Measurements from ENCODE around the gene PLSCR1. TPM values are rescaled to one million over a fixed set of nuclear protein-coding genes. Genes with fewer than 3 reads are reported as not detected.
"Not testable (repeated sequence)": the region's sequence is repeated elsewhere in the genome, so short reads cannot be mapped to it uniquely, and the experiment has no call there.

PLSCR1 gene
- total RNA-seq, 2 experiments from 2014 or later: 60.1 to 64.3 TPM

DNA sequence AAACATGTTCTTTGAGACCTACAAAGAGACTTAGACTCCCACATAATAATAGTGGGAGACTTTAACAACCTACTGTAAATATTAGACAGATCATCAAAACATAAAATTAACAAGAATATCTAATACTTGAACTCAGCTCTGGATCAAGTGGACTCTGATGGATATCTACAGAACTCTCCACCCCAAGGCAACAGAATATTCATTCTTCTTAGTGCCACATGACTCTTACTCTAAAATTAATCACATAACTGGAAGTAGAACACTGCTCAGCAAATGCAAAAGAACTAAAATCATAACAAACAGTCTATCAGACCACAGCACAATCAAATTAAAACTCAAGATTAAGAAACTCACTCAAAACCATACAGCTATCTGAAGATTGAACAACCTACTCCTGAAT, 59.1 kb downstream of the PLSCR1 start:
- intact Hi-C loops (cut with micrococcal nuclease): no loop called here
- no peaks in the 10 kb centered on the region for H3K4me1 Mint-ChIP-seq (ENCODE audit: low read depth)
- peaks cover 17% of the 10 kb centered on the region for H3K9me3 Mint-ChIP-seq
- DNase-seq: no peak
- no peaks in the 10 kb centered on the region for H3K36me3 Mint-ChIP-seq (ENCODE audit: low read depth)
- CTCF ChIA-PET: no interaction called here
- peaks cover 12% of the 10 kb centered on the region for H3K27me3 Mint-ChIP-seq (ENCODE audit: low read depth)
- no peak overlapping the region for H3K27ac Mint-ChIP-seq
- no peak overlapping the region for H3K4me3 Mint-ChIP-seq

- Mint-ChIP-seq H3K4me1 (ENCODE audit: low read depth) (no peaks in the 10 kb centered on the region), H3K36me3 (ENCODE audit: low read depth) (no peaks in the 10 kb centered on the region), H3K4me3 (no peak overlapping the region), H3K27me3 (ENCODE audit: low read depth) (peaks cover 9% of the 10 kb centered on the region), H3K27ac (no peak overlapping the region), H3K9me3 (no peaks in the 10 kb centered on the region)
- CTCF ChIA-PET: no interaction called here
- intact Hi-C loops (cut with micrococcal nuclease): no loop called here
- no peak for DNase-seq
These were observed 68.2 kb downstream of the PLSCR1 start for GRCh38 chr3:146476094-146476740.

DNA sequence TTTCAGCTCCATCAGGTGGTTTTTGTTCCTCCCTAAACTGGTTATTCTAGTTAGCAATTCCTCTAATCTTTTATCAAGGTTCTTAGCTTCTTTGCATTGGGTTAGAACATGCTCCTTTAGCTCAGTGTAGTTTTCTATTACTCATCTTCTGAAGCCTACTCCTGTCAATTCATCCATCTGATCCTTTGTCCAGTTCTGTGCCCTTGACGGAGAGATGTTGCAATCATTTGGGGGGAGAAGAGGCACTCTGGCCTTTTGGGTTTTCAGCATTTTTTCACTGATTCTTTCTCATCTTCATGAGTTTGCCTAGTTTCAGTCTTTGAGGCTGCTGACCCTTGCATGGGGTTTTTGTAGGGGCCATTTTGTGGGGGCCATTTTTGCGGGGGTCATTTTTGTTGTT, 69.4 kb downstream of the PLSCR1 start:
- H3K27ac Mint-ChIP-seq: not testable (repeated sequence)

GRCh38 chr3:146473726-146474125, 70.7 kb downstream of the PLSCR1 start:
- DNase-seq: no peak
- Mint-ChIP-seq H3K4me3 (no peak overlapping the region), H3K27ac (no peak overlapping the region), H3K27me3 (ENCODE audit: low read depth) (peaks cover 5% of the 10 kb centered on the region), H3K4me1 (ENCODE audit: low read depth) (no peaks in the 10 kb centered on the region), H3K36me3 (ENCODE audit: low read depth) (no peaks in the 10 kb centered on the region), H3K9me3 (no peaks in the 10 kb centered on the region)
- CTCF ChIA-PET: no interaction called here
- intact Hi-C loops (cut with micrococcal nuclease): no loop called here

More for the DNA sequence above, 69.4 kb downstream of the PLSCR1 start:
- H3K4me3 Mint-ChIP-seq; DNase-seq; intact Hi-C loops (cut with micrococcal nuclease); H3K27me3 Mint-ChIP-seq (ENCODE audit: low read depth); H3K4me1 Mint-ChIP-seq (ENCODE audit: low read depth); H3K36me3 Mint-ChIP-seq (ENCODE audit: low read depth); H3K9me3 Mint-ChIP-seq: not testable (repeated sequence)
- CTCF ChIA-PET: interaction anchor here (0.7 kb wide), 1 partner anchor 1122 kb away, joined by 3 read pairs; no protein-coding TSS in a partner anchor

GRCh38 chr3:146472611-146473010, 71.8 kb downstream of the PLSCR1 start:
- Mint-ChIP-seq H3K36me3 (ENCODE audit: low read depth) (no peaks in the 10 kb centered on the region), H3K27ac (no peak overlapping the region), H3K4me1 (ENCODE audit: low read depth) (peaks cover 2% of the 10 kb centered on the region), H3K9me3 (no peaks in the 10 kb centered on the region), H3K4me3 (no peak overlapping the region), H3K27me3 (ENCODE audit: low read depth) (no peaks in the 10 kb centered on the region)
- intact Hi-C loops (cut with micrococcal nuclease): no loop called here
- no peak for DNase-seq
- CTCF ChIA-PET: no interaction called here

GRCh38 chr3:146471012-146471411, 73.4 kb downstream of the PLSCR1 start:
- H3K9me3 Mint-ChIP-seq: no peaks in the 10 kb centered on the region
- intact Hi-C loops (cut with micrococcal nuclease): no loop called here
- DNase-seq: no peak
- CTCF ChIA-PET: no interaction called here
- H3K36me3 Mint-ChIP-seq (ENCODE audit: low read depth): no peaks in the 10 kb centered on the region
- H3K4me3 Mint-ChIP-seq: no peak overlapping the region
- no peak overlapping the region for H3K27ac Mint-ChIP-seq
- H3K4me1 Mint-ChIP-seq (ENCODE audit: low read depth): peaks cover 2% of the 10 kb centered on the region
- H3K27me3 Mint-ChIP-seq (ENCODE audit: low read depth): no peaks in the 10 kb centered on the region

DNA sequence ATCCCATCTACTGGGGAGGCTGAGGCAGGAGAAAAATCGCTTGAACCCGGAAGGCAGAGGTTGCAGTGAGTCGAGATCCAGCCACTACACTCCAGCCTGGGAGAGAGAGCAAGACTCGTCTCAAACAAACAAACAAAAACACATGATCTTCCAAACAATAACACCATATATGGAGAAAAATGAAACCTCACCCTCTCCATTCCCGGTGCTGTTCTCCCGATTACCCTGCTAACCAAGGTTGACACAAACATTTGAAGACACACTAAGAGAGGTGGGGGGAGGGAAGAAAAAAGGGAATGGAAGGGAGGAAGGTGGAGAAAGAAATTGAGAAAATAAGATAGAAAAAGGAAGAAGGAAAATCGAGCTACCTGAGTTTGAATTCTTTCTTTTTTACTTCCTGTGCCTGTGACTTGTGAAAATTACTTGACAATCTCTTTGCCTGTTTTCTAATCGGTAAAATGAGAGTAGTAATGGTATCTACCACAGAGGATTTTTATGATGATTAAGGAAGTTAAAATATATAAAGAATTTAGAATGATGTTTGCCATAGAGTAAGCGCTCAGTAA, 73.9 kb downstream of the PLSCR1 start:
- Mint-ChIP-seq H3K27ac (no peak overlapping the region), H3K9me3 (no peaks in the 10 kb centered on the region), H3K36me3 (ENCODE audit: low read depth) (no peaks in the 10 kb centered on the region), H3K27me3 (ENCODE audit: low read depth) (no peaks in the 10 kb centered on the region), H3K4me3 (peak overlapping the region; percentile 73), H3K4me1 (ENCODE audit: low read depth) (peaks cover 2% of the 10 kb centered on the region)
- CTCF ChIA-PET: no interaction called here
- intact Hi-C loops (cut with micrococcal nuclease): no loop called here
- DNase-seq: no peak

- intact Hi-C loops (cut with micrococcal nuclease): loop anchor here (1.0 kb wide), 3 partner anchors 29 to 75 kb away; partner anchors contain the start of gene PLSCR1
- peak within 1 kb of the TSS; percentile 78 for H3K27ac Mint-ChIP-seq
- no peaks in the 10 kb centered on the region for H3K9me3 Mint-ChIP-seq
- CTCF ChIA-PET: interaction anchor here (0.6 to 1.0 kb wide), 2 partner anchors 121 to 172 kb away, joined by 3 read pairs; no protein-coding TSS in a partner anchor
- DNase-seq: peak; percentile 81
- peaks cover 2% of the 10 kb centered on the region for H3K4me1 Mint-ChIP-seq (ENCODE audit: low read depth)
- peak within 1 kb of the TSS; percentile 73 for H3K4me3 Mint-ChIP-seq
- no peaks in the 10 kb centered on the region for H3K27me3 Mint-ChIP-seq (ENCODE audit: low read depth)
- no peaks in the 10 kb centered on the region for H3K36me3 Mint-ChIP-seq (ENCODE audit: low read depth)
These were observed 75.0 kb downstream of the PLSCR1 start, which contains the start of gene PLSCR2 for GRCh38 chr3:146469150-146470017. Gene PLSCR2, minus strand, starts transcription at chr3:146469561. Its CDS starts 9,657 bp downstream, at chr3:146459904.

DNA sequence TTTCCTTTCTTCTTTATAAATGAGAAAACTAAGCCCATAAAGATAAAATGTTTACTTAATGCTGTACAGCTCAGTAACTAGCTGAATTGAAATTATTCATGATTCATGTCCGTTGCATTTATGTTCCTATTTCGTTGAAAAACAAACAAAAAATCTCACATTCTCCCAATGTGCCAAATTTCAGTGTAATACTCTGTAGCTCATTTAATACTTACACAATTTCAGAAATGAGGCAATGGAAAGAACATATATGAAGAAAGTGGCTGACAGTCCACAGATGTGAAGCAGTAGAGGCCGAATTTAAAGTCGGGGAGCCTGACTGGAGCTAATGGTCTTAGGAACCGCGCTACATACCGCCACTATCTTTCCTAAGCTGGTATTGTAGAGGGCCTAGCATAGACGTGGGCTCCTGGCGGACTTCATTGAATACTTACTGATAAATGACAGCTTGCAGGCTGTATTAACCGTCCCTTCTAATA, 75.7 kb downstream of the PLSCR1 start:
- intact Hi-C loops (cut with micrococcal nuclease): loop anchor here (1.0 kb wide), 3 partner anchors 30 to 76 kb away; partner anchors contain the start of gene PLSCR1
- Mint-ChIP-seq H3K27ac (peak overlapping the region; percentile 53), H3K36me3 (ENCODE audit: low read depth) (no peaks in the 10 kb centered on the region), H3K4me1 (ENCODE audit: low read depth) (peaks cover 6% of the 10 kb centered on the region), H3K9me3 (no peaks in the 10 kb centered on the region), H3K27me3 (ENCODE audit: low read depth) (no peaks in the 10 kb centered on the region), H3K4me3 (peak overlapping the region; percentile 73)
- DNase-seq: no peak
- CTCF ChIA-PET: interaction anchor here (1.0 kb wide), 1 partner anchor 121 kb away, joined by 3 read pairs; no protein-coding TSS in a partner anchor

DNA sequence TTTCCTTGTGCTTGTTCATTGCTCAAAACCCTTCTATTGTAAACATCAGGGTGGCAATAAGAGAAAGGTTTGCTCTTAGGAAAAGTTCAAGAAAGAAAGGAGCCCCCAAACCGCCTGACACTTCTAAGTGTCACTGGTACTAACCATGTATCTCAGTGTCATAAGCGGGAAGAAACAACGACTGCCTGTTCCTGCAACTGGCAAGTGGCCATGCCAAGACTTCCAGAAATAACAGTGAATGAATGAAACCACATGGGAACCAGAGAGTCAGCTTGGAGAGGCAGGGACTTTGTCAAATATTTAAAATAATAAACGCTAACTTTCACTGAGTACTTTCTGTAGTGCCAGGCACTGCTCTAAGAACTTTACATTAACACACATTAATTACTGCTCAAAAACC, 76.2 kb downstream of the PLSCR1 start:
- H3K27me3 Mint-ChIP-seq (ENCODE audit: low read depth): no peaks in the 10 kb centered on the region
- DNase-seq: no peak
- H3K9me3 Mint-ChIP-seq: no peaks in the 10 kb centered on the region
- no peak overlapping the region for H3K27ac Mint-ChIP-seq
- peaks cover 2% of the 10 kb centered on the region for H3K36me3 Mint-ChIP-seq (ENCODE audit: low read depth)
- CTCF ChIA-PET: no interaction called here
- H3K4me3 Mint-ChIP-seq: no peak overlapping the region
- H3K4me1 Mint-ChIP-seq (ENCODE audit: low read depth): peaks cover 6% of the 10 kb centered on the region
- intact Hi-C loops (cut with micrococcal nuclease): no loop called here

GRCh38 chr3:146466604-146467003, 77.8 kb downstream of the PLSCR1 start:
- intact Hi-C loops (cut with micrococcal nuclease): no loop called here
- H3K36me3 Mint-ChIP-seq (ENCODE audit: low read depth): peaks cover 2% of the 10 kb centered on the region

GRCh38 chr3:146465693-146466465, 78.5 kb downstream of the PLSCR1 start:
- Mint-ChIP-seq H3K27ac (no peak overlapping the region), H3K4me3 (no peak overlapping the region), H3K27me3 (ENCODE audit: low read depth) (no peaks in the 10 kb centered on the region), H3K4me1 (ENCODE audit: low read depth) (peaks cover 6% of the 10 kb centered on the region), H3K9me3 (no peaks in the 10 kb centered on the region), H3K36me3 (ENCODE audit: low read depth) (peaks cover 2% of the 10 kb centered on the region)
- intact Hi-C loops (cut with micrococcal nuclease): no loop called here
- DNase-seq: no peak
- CTCF ChIA-PET: interaction anchor here (0.6 kb wide), 1 partner anchor 88 kb away, joined by 9 read pairs; no protein-coding TSS in a partner anchor

More at GRCh38 chr3:146466604-146467003, 77.8 kb downstream of the PLSCR1 start:
- Mint-ChIP-seq H3K4me3 (no peak overlapping the region), H3K27me3 (ENCODE audit: low read depth) (no peaks in the 10 kb centered on the region), H3K4me1 (ENCODE audit: low read depth) (peaks cover 6% of the 10 kb centered on the region), H3K27ac (no peak overlapping the region), H3K9me3 (no peaks in the 10 kb centered on the region)
- CTCF ChIA-PET: no interaction called here
- DNase-seq: no peak
